ENCODE measurements around the gene NUP85. TPM values are rescaled to one million over a fixed set of nuclear protein-coding genes. Genes with fewer than 3 reads are reported as not detected.
"Not testable (repeated sequence)": the region's sequence is repeated elsewhere in the genome, so short reads cannot be mapped to it uniquely, and the experiment has no call there.

Gene NUP85
- polyA plus RNA-seq, 1 donor: 34.4 TPM

DNA sequence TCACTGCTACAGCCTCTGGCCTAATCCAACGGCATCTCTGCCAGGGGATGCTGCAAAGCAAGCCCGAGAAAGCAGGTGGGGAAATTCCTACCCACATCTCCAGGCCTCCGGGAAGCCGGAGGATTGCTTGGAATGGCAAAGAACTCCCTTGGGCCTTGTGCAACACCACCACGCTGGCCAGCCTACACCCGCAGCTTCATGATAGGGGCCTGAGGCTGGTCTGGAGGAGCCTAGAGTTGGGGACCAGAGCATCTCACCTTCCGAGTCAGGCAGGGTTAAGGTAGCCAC, 35.6 kb downstream of the NUP85 start:
- DNase-seq (ENCODE audit: low read depth): no peak

DNA sequence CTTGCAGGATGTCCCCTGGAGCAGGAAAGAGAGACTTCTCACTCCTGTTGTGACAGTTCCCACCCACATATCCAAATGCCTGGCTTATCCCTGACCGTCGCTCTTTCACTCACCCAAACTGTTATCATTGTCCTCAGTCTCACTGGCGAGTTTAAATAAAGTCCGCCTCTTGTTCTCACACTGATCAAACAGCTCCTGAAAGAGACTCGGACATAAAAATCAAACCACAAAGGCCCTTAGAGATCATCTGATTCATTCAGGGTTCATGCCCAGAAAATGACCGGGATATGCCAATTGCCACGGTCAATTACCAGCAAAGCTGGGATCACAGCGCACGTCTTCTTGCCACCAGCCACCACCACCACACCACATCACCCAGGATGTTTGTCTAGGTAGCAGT, 36.0 kb downstream of the NUP85 start:
- no peak for DNase-seq (ENCODE audit: low read depth)

DNA sequence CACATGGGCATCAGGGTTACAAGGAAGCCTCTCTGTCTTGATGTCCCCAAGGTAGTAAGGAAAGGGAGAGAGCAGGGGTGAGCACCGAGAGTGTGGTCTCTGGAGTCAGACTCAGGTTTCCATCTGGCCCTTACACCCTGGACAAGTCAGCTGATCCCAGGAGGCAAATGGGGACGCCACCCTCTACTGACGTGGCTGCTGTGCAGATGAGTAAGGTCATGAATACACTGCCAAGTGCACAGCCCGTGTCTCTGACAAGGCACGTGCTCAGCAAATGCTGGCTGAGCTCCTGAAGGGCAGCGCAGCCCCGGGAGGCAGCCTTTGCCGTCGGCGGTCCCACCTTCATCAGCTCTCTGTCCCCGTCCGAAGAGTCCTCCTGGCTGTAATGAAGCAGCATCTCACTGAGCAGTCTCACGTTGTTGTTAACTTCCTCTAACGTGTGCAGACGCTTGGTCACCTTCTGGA, 36.5 kb downstream of the NUP85 start:
- no peak for DNase-seq (ENCODE audit: low read depth)

DNA sequence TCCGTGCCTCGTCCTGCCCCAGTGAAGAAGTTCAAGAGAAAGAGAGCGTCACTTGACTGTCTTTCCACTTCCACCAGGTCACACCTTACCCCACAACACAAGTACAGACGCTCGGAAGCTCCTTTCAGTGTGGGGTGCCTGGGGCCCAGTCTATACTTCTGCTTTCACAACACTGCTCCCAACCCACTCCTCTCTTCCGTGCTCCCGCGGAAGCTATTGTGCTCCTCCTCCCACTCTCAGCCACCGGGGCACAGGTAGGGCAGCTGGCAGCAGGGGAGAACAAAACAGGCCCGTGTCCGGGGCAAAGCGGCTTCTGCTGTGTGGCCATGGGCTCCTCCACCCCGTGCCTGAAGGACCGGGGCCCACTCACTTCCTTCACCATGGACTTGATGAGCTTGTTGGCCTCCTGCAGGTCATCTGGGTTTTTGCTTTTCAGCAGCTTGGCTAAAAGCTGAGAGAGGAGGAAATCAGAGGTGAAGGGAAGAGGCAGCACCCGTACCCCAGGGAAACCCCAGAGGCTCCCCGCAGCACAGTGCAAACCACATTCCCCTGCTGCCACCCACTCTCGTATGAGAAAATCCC, 37.1 kb downstream of the NUP85 start:
- no peak for DNase-seq (ENCODE audit: low read depth)

DNA sequence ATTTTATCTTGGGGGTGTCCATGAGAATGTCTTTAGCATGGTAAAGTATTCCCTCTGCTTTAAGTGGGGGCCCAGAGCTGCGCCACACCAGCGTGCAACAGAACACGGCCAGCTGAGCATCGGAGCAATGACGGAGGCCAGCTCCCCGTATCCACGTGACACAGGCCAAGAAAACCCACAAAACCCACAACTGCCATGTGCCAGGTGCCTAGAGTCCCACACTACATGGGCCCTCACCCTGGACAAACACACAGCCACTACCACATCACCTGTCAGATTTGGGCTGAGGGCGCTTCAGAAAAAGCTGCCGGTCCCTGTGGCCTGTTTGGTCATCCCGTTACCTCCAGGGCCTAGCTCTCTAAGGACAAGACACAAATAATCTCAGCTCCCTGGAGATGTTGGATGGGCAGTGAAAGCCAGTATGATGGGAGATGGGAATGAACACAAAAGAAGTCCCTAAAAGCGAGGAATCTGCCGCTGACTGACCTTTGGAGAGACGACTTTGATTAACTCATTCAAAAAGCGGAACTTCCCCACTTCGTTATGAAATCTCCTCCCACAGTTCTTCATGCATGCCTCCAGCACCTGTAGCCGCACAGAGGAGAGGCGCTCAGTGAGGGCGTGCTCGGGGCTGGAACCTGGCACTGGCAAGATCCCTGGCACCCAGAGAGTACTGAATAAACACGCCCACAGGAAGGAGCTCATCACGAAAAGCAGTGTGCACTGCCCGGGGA, 38.8 kb downstream of the NUP85 start:
- DNase-seq (ENCODE audit: low read depth): no peak

DNA sequence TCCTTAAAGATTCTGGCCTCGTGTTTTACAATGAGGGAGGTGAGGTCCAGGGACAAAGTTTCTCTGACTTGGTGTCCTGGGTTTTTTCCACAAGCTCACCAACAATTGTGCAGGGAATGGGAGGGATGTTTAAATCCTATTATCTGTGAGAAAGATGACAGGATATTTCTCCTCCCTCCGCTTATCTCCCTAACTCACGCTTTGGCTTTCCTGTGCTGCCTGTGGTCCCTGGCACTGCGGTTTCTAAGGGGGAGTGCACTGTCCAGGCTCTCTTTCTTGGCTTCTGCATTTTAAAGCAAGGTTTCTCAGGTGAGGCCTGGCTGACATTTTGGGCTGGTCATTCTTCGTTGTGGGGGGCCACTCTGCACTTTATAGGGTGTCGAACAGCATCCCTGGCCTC, 39.5 kb downstream of the NUP85 start:
- DNase-seq (ENCODE audit: low read depth): no peak

DNA sequence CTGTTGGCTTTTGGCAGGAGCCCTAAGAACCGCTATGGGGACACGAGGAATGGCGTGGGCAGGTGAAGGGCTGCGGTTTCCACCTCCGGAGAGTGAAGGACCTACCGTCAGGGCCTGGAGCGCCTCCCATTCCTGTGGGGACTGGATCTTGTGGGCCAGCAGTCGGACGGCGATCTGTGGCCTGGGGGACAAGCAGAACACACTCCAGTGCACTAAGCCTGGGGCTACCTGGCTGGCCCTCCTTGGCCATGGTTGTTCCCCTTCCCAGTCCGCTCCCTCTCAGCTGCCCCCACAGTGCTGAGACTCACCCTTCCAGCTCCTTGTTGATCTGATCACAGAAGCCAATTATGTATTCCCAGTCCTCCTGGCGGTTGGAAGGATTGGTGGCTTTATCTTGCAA, 40.9 kb downstream of the NUP85 start:
- DNase-seq (ENCODE audit: low read depth): no peak

DNA sequence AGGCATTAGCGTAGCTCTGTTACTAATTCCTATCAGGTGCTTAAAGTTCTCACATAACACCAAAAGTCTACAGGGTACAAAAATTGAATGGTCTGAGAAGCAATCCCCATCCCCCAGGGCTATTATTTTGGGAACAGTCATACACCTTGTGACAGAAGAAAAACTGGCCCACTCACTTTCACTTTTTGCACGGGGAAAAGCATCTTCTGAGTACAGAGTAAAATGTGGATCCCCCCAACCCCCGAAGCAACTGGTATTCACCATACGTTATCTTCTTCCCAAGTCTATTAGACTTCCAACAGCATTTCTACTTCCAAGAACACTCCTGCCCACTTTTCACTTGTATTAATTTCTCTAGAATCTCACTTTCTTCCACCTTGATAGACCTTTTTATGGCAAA, 44.1 kb downstream of the NUP85 start:
- DNase-seq (ENCODE audit: low read depth): no peak

DNA sequence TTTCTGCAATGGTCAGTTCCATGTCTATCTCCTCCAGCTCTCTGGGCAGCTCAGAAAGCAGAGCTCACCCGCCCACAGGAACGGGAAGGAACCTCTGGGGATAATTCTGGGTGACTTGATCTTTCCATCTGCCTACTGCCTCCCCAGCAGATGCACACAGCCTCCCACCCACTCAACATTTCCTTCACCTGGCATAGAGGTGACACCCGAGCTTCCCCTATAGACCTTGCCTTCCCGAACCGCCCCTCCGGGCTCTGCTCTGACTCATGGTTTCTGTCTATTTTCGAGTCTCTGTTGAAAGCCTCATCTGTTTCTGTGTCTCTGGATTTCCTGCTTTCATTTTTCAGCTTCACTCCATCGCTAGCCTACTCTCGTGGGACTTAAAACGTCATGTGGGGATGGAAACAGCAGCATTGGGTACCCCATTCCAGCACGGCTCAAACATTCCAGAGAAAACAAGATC, 44.6 kb downstream of the NUP85 start:
- DNase-seq (ENCODE audit: low read depth): no peak

DNA sequence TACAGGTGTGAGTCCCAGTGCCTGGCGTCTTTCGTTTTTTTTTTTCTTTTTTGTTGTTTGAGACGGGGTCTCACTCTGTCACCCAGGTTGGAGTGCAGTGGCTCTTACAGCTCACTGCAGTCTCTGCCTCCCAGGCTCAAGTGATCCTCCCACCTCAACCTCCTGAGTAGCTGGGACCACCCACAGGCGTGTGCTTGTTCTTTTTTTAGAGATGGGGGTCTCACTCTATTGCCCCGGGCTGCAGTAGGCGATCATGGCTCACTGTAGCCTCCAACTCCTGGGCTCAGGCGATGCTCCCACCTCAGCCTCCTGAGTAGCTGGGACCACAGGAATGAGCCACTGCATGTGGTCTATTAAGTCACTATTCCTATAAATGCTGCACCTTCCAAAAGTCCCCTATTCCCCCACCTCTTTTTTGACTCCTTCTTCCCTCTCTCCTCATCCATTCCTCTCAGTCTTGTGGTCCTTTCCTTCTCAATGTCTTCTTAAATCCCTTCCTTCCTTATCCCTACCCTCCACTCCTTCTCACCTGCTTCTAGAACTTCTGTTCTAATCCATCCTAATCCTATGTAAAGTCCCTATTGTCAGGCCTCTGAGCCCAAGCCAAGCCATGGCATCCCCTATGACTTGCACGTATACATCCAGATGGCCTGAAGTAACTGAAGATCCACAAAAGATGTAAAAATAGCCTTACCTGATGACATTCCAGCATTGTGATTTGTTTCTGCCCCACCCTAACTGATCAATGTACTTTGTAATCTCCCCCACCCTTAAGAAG, 46.7 kb downstream of the NUP85 start:
- DNase-seq (ENCODE audit: low read depth): no peak

DNA sequence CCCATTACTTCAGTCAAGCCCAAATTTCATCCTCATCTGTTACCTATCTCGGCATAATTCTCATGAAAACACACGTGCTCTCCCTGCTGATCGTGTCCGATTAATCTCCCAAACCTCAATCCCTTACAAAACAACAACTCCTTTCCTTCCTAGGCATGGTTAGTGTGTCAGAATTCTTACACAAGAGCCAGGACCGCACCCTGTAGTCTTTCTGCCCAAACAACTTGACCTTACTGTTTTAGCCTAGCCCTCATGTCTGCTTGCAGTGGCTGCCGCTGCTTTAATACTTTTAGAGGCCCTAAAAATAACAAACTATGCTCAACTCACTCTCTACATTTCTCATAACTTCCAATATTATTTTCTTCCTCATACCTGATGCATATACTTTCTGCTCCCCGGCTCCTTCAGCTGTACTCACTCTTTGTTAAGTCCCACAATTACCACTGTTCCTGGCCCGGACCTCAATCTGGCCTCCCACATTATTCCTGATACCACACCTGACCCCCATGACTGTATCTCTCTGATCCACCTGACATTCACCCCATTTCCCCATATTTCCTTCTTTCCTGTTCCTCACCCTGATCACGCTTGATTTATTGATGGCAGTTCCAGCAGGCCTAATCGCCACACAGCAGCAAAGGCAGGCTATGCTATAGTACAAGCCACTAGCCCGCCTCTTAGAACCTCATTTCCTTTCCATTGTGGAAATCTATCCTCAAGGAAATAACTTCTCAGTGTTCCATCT, 50.6 kb downstream of the NUP85 start:
- DNase-seq (ENCODE audit: low read depth): not testable (repeated sequence)

DNA sequence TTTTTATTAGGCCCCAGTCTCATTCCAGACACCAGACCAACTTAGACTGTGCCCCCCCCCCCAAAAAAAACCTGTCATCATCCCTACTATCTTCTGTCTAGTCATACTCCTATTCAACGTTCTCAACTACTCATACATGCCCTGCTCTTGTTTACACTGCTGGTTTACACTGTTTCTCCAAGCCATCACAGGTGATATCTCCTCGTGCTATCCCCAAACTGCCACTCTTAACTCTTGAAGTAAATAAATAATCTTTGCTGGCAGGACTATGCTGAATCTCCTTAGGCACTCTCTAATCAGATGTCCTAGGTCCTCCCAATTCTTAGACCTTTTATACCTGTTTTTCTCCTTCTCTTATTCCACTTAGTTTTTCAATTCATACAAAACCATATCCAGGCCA, 51.7 kb downstream of the NUP85 start:
- DNase-seq (ENCODE audit: low read depth): not testable (repeated sequence)

DNA sequence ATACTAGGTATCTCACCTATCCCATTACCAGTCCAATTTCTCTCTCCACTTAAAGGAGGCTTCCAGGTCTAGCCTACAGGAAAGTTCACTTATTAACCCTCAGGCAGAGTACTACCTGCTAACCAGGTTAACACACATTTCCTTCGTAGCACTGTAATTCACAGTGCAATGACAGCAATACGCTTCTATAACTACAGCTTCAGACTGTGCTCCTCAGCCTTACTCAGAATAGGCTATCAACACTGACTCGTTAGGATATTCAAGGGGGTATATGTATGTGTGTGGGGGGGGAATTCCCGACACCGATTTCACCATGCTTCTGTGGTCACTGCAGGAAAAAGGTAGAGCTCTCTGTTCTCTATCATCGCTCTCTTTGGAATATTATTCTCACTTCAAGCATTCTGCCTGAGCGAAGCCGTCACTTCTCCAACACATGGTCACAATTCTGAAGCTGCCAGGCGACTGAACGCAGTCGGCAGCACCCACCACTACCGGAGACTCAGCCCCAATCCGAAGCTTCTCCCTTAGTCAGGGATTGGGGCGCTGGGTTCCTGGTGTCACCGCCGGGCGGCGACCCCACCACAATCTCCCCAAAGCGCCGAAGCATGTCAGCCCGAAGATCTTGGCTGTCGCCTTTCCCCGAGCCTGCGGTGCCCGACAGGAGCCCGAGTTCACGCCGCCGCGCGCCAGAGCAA, 55.3 kb downstream of the NUP85 start:
- DNase-seq (ENCODE audit: low read depth): no peak

DNA sequence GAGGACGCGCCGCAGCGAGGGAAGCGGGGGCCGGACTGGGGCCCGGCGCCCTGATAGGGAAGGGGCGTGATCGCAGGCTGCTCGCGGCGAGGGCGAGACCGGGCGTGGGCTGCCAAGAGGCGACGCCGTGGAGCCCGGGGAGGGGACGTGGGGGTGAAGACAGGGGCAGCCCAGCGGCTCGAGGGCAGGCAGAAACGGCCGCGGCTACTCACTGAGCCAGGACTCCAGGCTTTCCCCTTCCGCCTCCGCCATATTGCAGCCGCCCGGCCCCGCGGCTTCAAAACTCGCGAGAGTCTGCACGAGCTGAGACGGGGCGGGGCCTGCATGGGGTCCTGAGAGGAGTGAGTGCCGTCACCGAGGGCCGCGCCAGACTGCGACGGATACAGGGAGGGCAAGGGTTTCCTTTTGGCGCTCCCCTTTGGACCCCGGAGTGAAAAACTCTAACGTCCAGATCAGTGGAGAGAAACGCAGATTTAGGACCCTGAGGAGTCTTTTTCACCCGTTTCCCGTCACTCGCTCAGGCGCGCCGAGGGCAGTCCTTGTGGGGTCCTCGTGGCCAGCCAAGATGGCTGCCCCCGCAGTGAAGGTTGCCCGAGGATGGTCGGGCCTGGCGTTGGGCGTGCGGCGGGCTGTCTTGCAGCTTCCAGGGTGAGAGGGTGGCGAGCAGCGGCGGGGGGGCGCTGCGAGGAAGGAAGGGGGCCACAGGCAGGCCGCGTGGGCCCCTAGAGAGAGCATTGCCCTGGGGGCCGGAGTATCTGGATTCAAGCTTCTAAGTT, 56.0 kb downstream of the NUP85 start, which contains the start of the genes GGA3 and MRPS7:
Gene GGA3, minus strand, starts transcription at position 271 of the 776 bp plus-strand sequence. Its CDS starts 19 bp downstream, at position 252.
Gene MRPS7, plus strand, starts transcription at position 544 of the 776 bp plus-strand sequence. Its CDS starts 22 bp downstream, at position 566.
- DNase-seq (ENCODE audit: low read depth): peak; percentile 79

DNA sequence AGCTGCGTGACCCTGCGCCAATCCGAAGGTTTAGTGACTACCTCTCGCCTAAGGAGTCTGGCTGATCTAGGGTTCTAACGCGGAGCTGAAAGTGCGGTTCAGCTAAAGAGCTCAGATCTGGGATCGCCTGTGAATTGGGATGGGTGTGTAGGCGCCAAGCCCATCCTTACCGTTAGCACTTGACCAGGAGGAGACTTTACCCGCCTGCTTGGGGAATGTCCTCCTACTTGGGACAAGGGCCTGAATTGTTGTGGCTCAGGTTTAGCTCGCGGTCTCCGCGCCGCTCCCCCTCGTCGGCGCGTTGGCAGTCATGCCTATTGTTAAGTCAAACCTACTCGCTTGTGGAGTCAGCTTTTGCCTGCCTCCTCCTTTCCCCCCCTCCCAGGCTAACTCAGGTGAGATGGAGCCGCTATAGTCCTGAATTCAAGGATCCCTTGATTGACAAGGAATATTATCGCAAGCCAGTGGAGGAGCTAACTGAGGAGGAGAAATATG, 56.7 kb downstream of the NUP85 start:
- no peak for DNase-seq (ENCODE audit: low read depth)

DNA sequence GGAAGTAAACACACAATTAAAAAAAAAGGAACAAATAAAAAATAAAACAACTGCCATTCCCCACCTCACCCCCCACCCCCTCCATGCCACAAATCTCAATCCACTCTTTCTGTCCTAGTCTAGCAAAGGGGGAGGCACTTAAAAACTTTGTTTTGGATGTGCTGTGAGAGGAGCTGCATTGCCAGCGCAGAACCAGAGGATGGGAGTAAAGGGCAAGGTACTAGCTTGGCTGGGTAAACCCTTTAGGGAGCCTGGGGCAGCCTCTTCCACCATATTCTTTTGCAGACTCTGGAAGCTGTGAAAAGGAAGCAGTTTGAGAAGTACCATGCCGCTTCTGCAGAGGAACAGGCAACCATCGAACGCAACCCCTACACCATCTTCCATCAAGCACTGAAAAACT, 57.6 kb downstream of the NUP85 start:
- DNase-seq (ENCODE audit: low read depth): no peak

DNA sequence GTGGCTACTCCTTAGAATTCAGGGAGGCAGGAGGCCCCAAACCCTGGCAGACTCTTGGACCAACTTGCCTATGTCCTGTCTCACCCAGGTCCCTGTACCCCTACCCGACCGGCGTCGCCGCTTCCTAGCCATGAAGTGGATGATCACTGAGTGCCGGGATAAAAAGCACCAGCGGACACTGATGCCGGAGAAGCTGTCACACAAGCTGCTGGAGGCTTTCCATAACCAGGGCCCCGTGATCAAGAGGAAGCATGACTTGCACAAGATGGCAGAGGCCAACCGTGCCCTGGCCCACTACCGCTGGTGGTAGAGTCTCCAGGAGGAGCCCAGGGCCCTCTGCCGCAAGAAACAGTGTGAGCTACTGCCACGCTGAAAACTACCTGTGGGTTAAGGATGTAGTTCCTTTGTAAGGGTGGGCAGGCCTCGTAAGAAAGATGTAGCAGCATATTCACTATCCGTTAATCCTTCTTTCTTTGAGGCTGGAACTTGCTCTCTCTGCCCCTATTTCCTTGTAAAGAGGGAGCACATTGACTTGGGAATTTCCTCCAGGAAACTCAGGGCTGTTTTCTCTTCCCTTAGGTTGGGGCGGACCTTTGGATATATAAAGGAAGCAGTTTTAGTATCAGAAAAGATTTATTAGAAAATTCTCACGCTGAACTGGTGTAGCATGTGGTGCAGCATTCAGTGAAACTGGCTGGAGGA, 60.3 kb downstream of the NUP85 start:
- DNase-seq (ENCODE audit: low read depth): no peak

DNA sequence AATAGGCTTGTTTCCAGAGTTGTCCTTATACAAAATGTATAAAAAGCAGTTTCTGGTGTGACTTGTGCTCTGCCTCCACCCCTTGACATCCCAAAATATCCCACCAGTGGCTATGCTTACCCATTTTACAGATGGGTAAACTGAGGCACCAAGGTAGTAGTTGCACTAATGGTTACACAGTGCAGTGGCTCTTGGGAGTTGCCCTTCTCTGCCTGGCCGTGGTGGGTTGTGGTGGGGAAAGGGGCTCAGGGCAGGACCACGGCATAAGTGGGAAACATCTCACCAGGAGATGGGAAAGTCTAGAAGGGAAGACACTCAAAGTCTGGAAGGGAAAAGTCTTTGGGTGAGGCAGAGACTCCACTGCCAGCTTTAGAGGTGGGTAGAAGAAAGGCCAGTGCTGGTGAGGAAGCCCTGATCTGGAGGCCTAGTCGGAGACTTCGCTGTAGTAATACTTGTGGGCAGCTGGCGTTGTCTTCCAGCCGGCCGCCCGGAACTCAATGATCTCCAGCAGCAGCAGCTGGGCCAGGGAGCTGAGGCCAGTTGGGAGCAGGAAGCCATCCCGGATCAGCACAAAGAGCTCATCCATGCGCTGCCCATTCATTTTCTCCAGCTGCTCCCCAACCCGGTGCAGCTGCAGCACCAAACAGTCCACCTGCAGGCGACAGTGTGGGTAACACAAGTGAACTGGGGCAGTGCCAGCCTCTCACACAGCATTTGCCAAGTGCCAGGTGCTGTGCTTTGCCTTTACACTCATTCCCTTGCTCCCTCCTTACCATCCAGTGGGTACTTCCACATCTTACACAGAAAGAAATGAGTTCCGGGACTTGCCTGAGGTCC, 61.1 kb downstream of the NUP85 start:
- no peak for DNase-seq (ENCODE audit: low read depth)

DNA sequence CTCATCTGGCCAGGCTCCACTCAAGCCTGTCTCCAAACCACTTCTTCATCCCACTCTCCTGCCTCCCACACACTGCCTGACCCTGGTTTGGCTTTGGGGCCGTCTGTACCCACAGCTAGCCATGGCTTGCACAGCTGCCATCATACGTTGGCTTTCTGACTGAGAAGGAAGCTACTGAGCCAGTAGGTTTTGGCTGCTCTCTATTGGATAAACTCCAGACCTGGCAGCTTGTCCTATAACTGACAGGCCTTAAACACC, 61.6 kb downstream of the NUP85 start:
- DNase-seq (ENCODE audit: low read depth): no peak

Measured in forelimb muscle (tissue), 1 donor.